ENCODE data around the gene TWSG1. TPM values are rescaled to one million over a fixed set of nuclear protein-coding genes. Genes with fewer than 3 reads are reported as not detected.
"Not testable (repeated sequence)": the region's sequence is repeated elsewhere in the genome, so short reads cannot be mapped to it uniquely, and the experiment has no call there.

Gene TWSG1
- total RNA-seq, 5 donors from 2014 or later (not counting 1 experiment from before 2014, with no cell fraction given) = 1.8 to 6.2 (median 4.4) TPM

- H3K36me3 Mint-ChIP-seq = peaks cover 36% of the 10 kb centered on the region
- ATAC-seq (replicated peaks in 1 of 4); H3K4me3 ChIP-seq (ENCODE audit: control insufficient read depth in 1 of 2, extremely low read depth in 1 of 2, low read length in 1 of 2); H3K36me3 ChIP-seq (ENCODE audit: control insufficient read depth in 2 of 2, extremely low read depth in 1 of 2, insufficient read depth in 1 of 2, low read length in 1 of 2); H3K4me1 Mint-ChIP-seq; H3K4me3 Mint-ChIP-seq; DNase-seq; H3K9me3 Mint-ChIP-seq; POLR2A ChIA-PET; H3K27me3 Mint-ChIP-seq; H3K4me1 ChIP-seq (ENCODE audit: control insufficient read depth in 1 of 2, extremely low read depth in 1 of 2, insufficient read depth in 2 of 2, low read length in 2 of 2); H3K27me3 ChIP-seq (replicated peaks in 1 of 2; ENCODE audit: control insufficient read depth in 2 of 2, extremely low read depth in 1 of 2, insufficient read depth in 2 of 2, low read length in 1 of 2); H3K9me3 ChIP-seq; H3K27ac ChIP-seq (ENCODE audit: low read length); CTCF ChIA-PET; H3K27ac Mint-ChIP-seq: not testable (repeated sequence)
- no CpG with 5 or more reads among the region's 1 CpG for WGBS (ENCODE audit: insufficient coverage)
These were observed 38.7 kb downstream of the TWSG1 start for GRCh38 chr18:9373254-9373653.

DNA sequence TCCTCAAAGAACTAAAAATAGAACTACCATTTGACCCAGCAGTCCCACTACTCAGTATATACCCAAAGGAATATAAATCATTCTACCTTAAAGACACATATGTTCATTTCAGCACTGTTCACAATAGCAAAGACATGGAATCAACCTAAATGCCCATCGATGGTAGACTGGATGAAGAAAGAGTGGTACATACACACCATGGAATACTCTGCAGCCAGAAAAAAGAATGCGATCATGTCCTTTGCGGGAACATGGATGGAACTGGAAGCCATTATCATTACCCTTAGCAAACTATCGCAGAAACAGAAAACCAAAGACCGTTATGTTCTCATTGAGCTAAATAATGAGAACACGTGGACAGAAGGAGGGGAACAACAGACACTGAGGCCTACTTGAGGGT, 44.5 kb downstream of the TWSG1 start:
- Mint-ChIP-seq H3K36me3 (peaks cover 24% of the 10 kb centered on the region), H3K4me3 (no peak overlapping the region), H3K27ac (no peak overlapping the region), H3K27me3 (no peaks in the 10 kb centered on the region), H3K9me3 (peaks cover 3 to 13% (median 5%) of the 10 kb centered on the region in 3 donors), H3K4me1 (no peaks in the 10 kb centered on the region)
- H3K27ac ChIP-seq (ENCODE audit: low read length) = no peak overlapping the region
- ChIA-PET POLR2A (no interaction called here), CTCF (no interaction called here)
- no peaks in the 10 kb centered on the region for H3K4me1 ChIP-seq (ENCODE audit: control insufficient read depth in 1 of 2, extremely low read depth in 1 of 2, insufficient read depth in 2 of 2, low read length in 2 of 2)
- 100% methylated on average over 2 of the region's 6 CpGs for WGBS (ENCODE audit: insufficient coverage)
- no peaks in the 10 kb centered on the region for H3K36me3 ChIP-seq (ENCODE audit: control insufficient read depth in 2 of 2, extremely low read depth in 1 of 2, insufficient read depth in 1 of 2, low read length in 1 of 2)
- no peaks in the 10 kb centered on the region for H3K27me3 ChIP-seq (replicated peaks in 1 of 2; ENCODE audit: control insufficient read depth in 2 of 2, extremely low read depth in 1 of 2, insufficient read depth in 2 of 2, low read length in 1 of 2)
- no peak overlapping the region for H3K4me3 ChIP-seq (ENCODE audit: control insufficient read depth in 1 of 2, extremely low read depth in 1 of 2, low read length in 1 of 2)
- no peak for DNase-seq
- no peak for ATAC-seq (replicated peaks in 1 of 4)
- no peaks in the 10 kb centered on the region for H3K9me3 ChIP-seq

GRCh38 chr18:9380101-9380500, 45.5 kb downstream of the TWSG1 start:
- Histone ChIP-seq H3K9me3 (no peaks in the 10 kb centered on the region), H3K4me3 (ENCODE audit: control insufficient read depth in 1 of 2, extremely low read depth in 1 of 2, low read length in 1 of 2) (no peak overlapping the region), H3K27me3 (replicated peaks in 1 of 2; ENCODE audit: control insufficient read depth in 2 of 2, extremely low read depth in 1 of 2, insufficient read depth in 2 of 2, low read length in 1 of 2) (no peaks in the 10 kb centered on the region), H3K36me3 (ENCODE audit: control insufficient read depth in 2 of 2, extremely low read depth in 1 of 2, insufficient read depth in 1 of 2, low read length in 1 of 2) (no peaks in the 10 kb centered on the region), H3K4me1 (ENCODE audit: control insufficient read depth in 1 of 2, extremely low read depth in 1 of 2, insufficient read depth in 2 of 2, low read length in 2 of 2) (no peaks in the 10 kb centered on the region), H3K27ac (ENCODE audit: low read length) (no peak overlapping the region)
- Mint-ChIP-seq H3K36me3 (peaks cover 24% of the 10 kb centered on the region), H3K4me3 (no peak overlapping the region), H3K9me3 (peaks cover 3 to 13% (median 5%) of the 10 kb centered on the region in 3 donors), H3K4me1 (no peaks in the 10 kb centered on the region), H3K27me3 (no peaks in the 10 kb centered on the region), H3K27ac (no peak overlapping the region)
- POLR2A ChIA-PET = no interaction called here
- ATAC-seq (replicated peaks in 1 of 4) (no peak), DNase-seq (no peak)
- CTCF ChIA-PET = no interaction called here
- WGBS (ENCODE audit: insufficient coverage) = no CpG with 5 or more reads among the region's 2 CpGs

DNA sequence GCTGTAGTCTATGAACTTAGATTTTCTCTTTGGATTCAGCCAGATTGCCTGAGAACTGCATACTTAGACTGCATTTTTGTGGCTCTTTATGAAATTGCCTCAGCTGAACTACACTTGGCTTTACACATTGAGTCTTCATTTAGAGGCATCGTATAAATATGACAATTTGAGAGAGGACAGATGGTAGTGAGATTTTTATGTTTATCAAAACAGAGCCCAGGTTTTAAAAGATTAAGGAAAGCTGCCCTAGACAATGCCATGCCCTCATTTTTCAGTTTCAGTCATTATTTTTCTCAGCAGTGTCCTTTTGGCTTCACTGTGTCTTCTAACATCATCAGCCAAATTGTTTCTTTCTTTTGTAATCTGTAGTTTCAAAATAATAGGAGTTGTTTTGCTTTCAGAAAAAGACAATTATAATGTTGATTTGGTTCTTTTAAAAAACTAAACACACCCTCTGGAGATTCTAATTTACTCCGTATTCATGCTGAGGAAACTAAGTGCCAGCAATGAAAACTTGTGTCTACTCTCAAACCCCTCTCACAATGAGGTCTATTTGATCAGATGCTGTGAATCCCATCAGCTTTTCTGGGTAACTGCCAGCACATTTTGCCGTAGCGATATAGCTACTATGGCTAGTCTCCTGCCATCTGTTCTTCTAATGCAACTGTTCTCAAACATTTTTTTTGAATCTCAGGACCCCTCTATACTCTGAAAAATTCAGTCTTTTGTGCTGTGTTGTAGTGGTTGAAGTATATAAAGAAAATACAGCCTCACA, 46.2 kb downstream of the TWSG1 start:
- ATAC-seq (replicated peaks in 1 of 4) (no peak), DNase-seq (no peak)
- Mint-ChIP-seq H3K27ac (no peak overlapping the region), H3K27me3 (no peaks in the 10 kb centered on the region), H3K9me3 (peaks cover 3 to 13% (median 5%) of the 10 kb centered on the region in 3 donors), H3K4me3 (no peak overlapping the region), H3K4me1 (no peaks in the 10 kb centered on the region), H3K36me3 (peaks cover 20% of the 10 kb centered on the region)
- Histone ChIP-seq H3K4me3 (ENCODE audit: control insufficient read depth in 1 of 2, extremely low read depth in 1 of 2, low read length in 1 of 2) (no peak overlapping the region), H3K27me3 (replicated peaks in 1 of 2; ENCODE audit: control insufficient read depth in 2 of 2, extremely low read depth in 1 of 2, insufficient read depth in 2 of 2, low read length in 1 of 2) (no peaks in the 10 kb centered on the region), H3K4me1 (ENCODE audit: control insufficient read depth in 1 of 2, extremely low read depth in 1 of 2, insufficient read depth in 2 of 2, low read length in 2 of 2) (no peaks in the 10 kb centered on the region), H3K27ac (ENCODE audit: low read length) (no peak overlapping the region), H3K9me3 (no peaks in the 10 kb centered on the region), H3K36me3 (ENCODE audit: control insufficient read depth in 2 of 2, extremely low read depth in 1 of 2, insufficient read depth in 1 of 2, low read length in 1 of 2) (no peaks in the 10 kb centered on the region)
- ChIA-PET CTCF (no interaction called here), POLR2A (interaction anchor here in 1 of 2 donors (0.5 kb wide), 1 partner anchor 62 kb away, joined by 6 read pairs; no protein-coding TSS in a partner anchor)
- WGBS (ENCODE audit: insufficient coverage) = 100% methylated on average over 2 of the region's 4 CpGs

- ChIA-PET POLR2A (no interaction called here), CTCF (no interaction called here)
- no peak overlapping the region for H3K27ac ChIP-seq (ENCODE audit: low read length)
- ATAC-seq (replicated peaks in 1 of 4) (no peak), DNase-seq (no peak)
- no peak overlapping the region for H3K4me3 ChIP-seq (ENCODE audit: control insufficient read depth in 1 of 2, extremely low read depth in 1 of 2, low read length in 1 of 2)
- H3K9me3 Mint-ChIP-seq = peaks cover 3 to 9% (median 9%) of the 10 kb centered on the region in 3 donors
- H3K4me3 Mint-ChIP-seq = no peak overlapping the region
- no CpG with 5 or more reads among the region's 1 CpG for WGBS (ENCODE audit: insufficient coverage)
- H3K36me3 Mint-ChIP-seq = peaks cover 34% of the 10 kb centered on the region
- no peaks in the 10 kb centered on the region for H3K36me3 ChIP-seq (ENCODE audit: control insufficient read depth in 2 of 2, extremely low read depth in 1 of 2, insufficient read depth in 1 of 2, low read length in 1 of 2)
- H3K4me1 ChIP-seq (ENCODE audit: control insufficient read depth in 1 of 2, extremely low read depth in 1 of 2, insufficient read depth in 2 of 2, low read length in 2 of 2) = no peaks in the 10 kb centered on the region
- no peaks in the 10 kb centered on the region for H3K27me3 ChIP-seq (replicated peaks in 1 of 2; ENCODE audit: control insufficient read depth in 2 of 2, extremely low read depth in 1 of 2, insufficient read depth in 2 of 2, low read length in 1 of 2)
- H3K9me3 ChIP-seq = peaks cover 2% of the 10 kb centered on the region
- no peaks in the 10 kb centered on the region for H3K4me1 Mint-ChIP-seq
- no peaks in the 10 kb centered on the region for H3K27me3 Mint-ChIP-seq
- H3K27ac Mint-ChIP-seq = no peak overlapping the region
These were observed 52.3 kb downstream of the TWSG1 start for GRCh38 chr18:9386879-9387278.

DNA sequence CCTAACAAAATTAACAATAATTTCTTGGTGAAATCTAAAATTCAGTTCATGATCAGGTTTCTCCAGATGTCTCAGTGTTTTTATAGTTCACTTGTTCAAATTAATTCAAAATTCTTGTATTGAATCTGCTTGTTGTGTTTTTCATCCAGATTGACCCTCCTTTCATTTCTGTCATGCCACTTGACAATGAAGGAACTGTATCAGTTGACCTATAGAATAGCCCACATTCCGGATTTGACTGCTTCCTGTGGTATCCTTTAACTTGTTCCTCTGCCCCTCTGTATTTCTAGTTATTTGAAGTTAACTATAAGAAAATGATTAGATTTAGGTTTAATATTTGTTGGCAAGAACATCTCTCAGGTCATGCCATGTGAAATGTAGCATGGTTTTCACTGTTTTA, 53.3 kb downstream of the TWSG1 start:
- Mint-ChIP-seq H3K4me3 (no peak overlapping the region), H3K27ac (no peak overlapping the region), H3K36me3 (peaks cover 40% of the 10 kb centered on the region), H3K9me3 (peaks cover 3 to 15% (median 15%) of the 10 kb centered on the region in 3 donors), H3K4me1 (no peaks in the 10 kb centered on the region), H3K27me3 (no peaks in the 10 kb centered on the region)
- ChIA-PET POLR2A (no interaction called here), CTCF (no interaction called here)
- ATAC-seq (replicated peaks in 1 of 4) = no peak
- no peak overlapping the region for H3K27ac ChIP-seq (ENCODE audit: low read length)
- H3K36me3 ChIP-seq (ENCODE audit: control insufficient read depth in 2 of 2, extremely low read depth in 1 of 2, insufficient read depth in 1 of 2, low read length in 1 of 2) = no peaks in the 10 kb centered on the region
- H3K27me3 ChIP-seq (replicated peaks in 1 of 2; ENCODE audit: control insufficient read depth in 2 of 2, extremely low read depth in 1 of 2, insufficient read depth in 2 of 2, low read length in 1 of 2) = no peaks in the 10 kb centered on the region
- WGBS (ENCODE audit: insufficient coverage) = no CpG with 5 or more reads among the region's 1 CpG
- DNase-seq = no peak
- H3K4me1 ChIP-seq (ENCODE audit: control insufficient read depth in 1 of 2, extremely low read depth in 1 of 2, insufficient read depth in 2 of 2, low read length in 2 of 2) = no peaks in the 10 kb centered on the region
- H3K4me3 ChIP-seq (ENCODE audit: control insufficient read depth in 1 of 2, extremely low read depth in 1 of 2, low read length in 1 of 2) = no peak overlapping the region
- peaks cover 2% of the 10 kb centered on the region for H3K9me3 ChIP-seq
